HCT116 (cell line): ENCODE data around the gene SNHG17. TPM values are rescaled to one million over a fixed set of nuclear protein-coding genes. Genes with fewer than 3 reads are reported as not detected.
A peak's percentile ranks its signal among the peaks of the same experiment; 100 is the strongest.

Experiments used
- ATAC-seq: fragments of 200-7000 bp; cut with Tn5 transposase; 2 replicates; pipeline ENCODE4 v1.9.1; 2020; ENCODE audit warnings: mild to moderate bottlenecking, moderate library complexity
- BruUV-seq: library from RNA; stranded (reverse); fragments of 400-500 nt; replicated peaks from 2 replicates; lab custom pipeline; 2021; lab: Mats Ljungman, UMichigan
- CTCF ChIA-PET: fragments of 300-600 bp; sonication (Branson Sonifier 250); formaldehyde crosslinking; loops from one replicate; lab custom pipeline; 2021; ENCODE audit warnings: antibody characterized with exemption; lab: Charles Lee
- POLR2A ChIA-PET: fragments of 300-600, 350-600 bp; sonication (Branson Sonifier 250); formaldehyde crosslinking; loops from one replicate; lab custom pipeline; 2021; ENCODE audit warnings: antibody characterized with exemption; lab: Charles Lee
- RAD21 ChIA-PET, 2 experiments: fragments of 300-600 bp; sonication (Branson Sonifier 250); formaldehyde crosslinking; loops; one replicate each; lab custom pipeline; 2023; ENCODE audit warnings: low total read pairs in 2 of 2; ENCODE audit not compliant: uncharacterized antibody in 2 of 2, unreplicated experiment in 2 of 2, low non-redundant PET in 1 of 2; lab: Charles Lee
- DNase-seq: peaks from one replicate; pipeline ENCODE4 v3.0.0-alpha.2; 2010; ENCODE audit warnings: low read depth, low spot score
- H2AFZ ChIP-seq: fragments of 200-600 bp; shearing (Covaris generic), sonication (generic); 2 replicates; pipeline ENCODE4 v1.6.1; 2017; ENCODE audit warnings: low read depth, mixed run types, mixed read lengths, antibody characterized with exemption, low read length; ENCODE audit not compliant: poor library complexity, severe bottlenecking
- H3K27ac ChIP-seq: 2 replicates; pipeline ENCODE4 v1.5.1; 2012; ENCODE audit warnings: low read depth, low read length
- H3K27me3 ChIP-seq: fragments of 200-600 bp; sonication (generic); 2 replicates; pipeline ENCODE4 v1.6.1; 2016; ENCODE audit warnings: mixed run types, low read length, mixed read lengths; ENCODE audit not compliant: insufficient read depth
- H3K36me3 ChIP-seq, 2 experiments: fragments of 200-500 bp in 1 of 2; fragments of 200-600 bp in 1 of 2; sonication (Bioruptor generic) in 1 of 2; sonication (generic) in 1 of 2; 2 replicates each; pipeline versions ENCODE4 v1.5.1 to v1.6.1; 2014 to 2016; ENCODE audit warnings: low read length in 2 of 2, inconsistent platforms in 1 of 2, mixed read lengths in 1 of 2, mixed run types in 1 of 2; ENCODE audit not compliant: insufficient read depth in 2 of 2, control insufficient read depth in 1 of 2
- H3K4me1 ChIP-seq, 2 experiments: fragments of 200-600 bp in 1 of 2; sonication (generic) in 1 of 2; 2 replicates each; pipeline versions ENCODE4 v1.5.1 to v1.6.1; 2012 to 2017; ENCODE audit warnings: low read length in 2 of 2, inconsistent platforms in 1 of 2, mild to moderate bottlenecking in 1 of 2, mixed read lengths in 1 of 2, mixed run types in 1 of 2, moderate library complexity in 1 of 2; ENCODE audit not compliant: insufficient read depth in 2 of 2, control insufficient read depth in 1 of 2
- H3K4me2 ChIP-seq: fragments of 200-600 bp; sonication (generic); 2 replicates; pipeline ENCODE4 v1.6.1; 2017; ENCODE audit warnings: mixed run types, low read length, mixed read lengths
- H3K4me3 ChIP-seq, 2 experiments: fragments of 200-600 bp in 1 of 2; sonication (generic) in 1 of 2; replicated peaks in 1 of 2; 2 replicates each; pipeline ENCODE4 v1.5.1; 2011 to 2016; ENCODE audit warnings: low read length in 2 of 2, control low read depth in 1 of 2, low read depth in 1 of 2, mild to moderate bottlenecking in 1 of 2, mixed read lengths in 1 of 2, mixed run types in 1 of 2
- H3K79me2 ChIP-seq: fragments of 200-600 bp; sonication (generic); 2 replicates; pipeline ENCODE4 v1.6.1; 2017; ENCODE audit warnings: mild to moderate bottlenecking, mixed run types, low read length, moderate library complexity, mixed read lengths; ENCODE audit not compliant: insufficient read depth
- H3K9ac ChIP-seq: fragments of 200-600 bp; sonication (generic); 2 replicates; pipeline ENCODE4 v1.6.1; 2016; ENCODE audit warnings: low read length, mixed read lengths
- H3K9me2 ChIP-seq: fragments of 200-600 bp; sonication (generic), shearing (Covaris generic); 2 replicates; pipeline ENCODE4 v1.6.1; 2017; ENCODE audit warnings: mixed run types, mild to moderate bottlenecking, moderate library complexity; ENCODE audit not compliant: insufficient read depth
- H3K9me3 ChIP-seq, 2 experiments: fragments of 200-500 bp in 1 of 2; fragments of 200-600 bp in 1 of 2; sonication (Bioruptor generic) in 1 of 2; sonication (generic) in 1 of 2; 2 replicates each; pipeline ENCODE4 v1.6.1; 2014 to 2017; ENCODE audit warnings: low read length in 2 of 2, mixed read lengths in 2 of 2, inconsistent platforms in 1 of 2, low read depth in 1 of 2, mild to moderate bottlenecking in 1 of 2, mixed run types in 1 of 2, moderate library complexity in 1 of 2; ENCODE audit not compliant: control insufficient read depth in 1 of 2, insufficient read depth in 1 of 2
- H4K20me1 ChIP-seq: fragments of 200-600 bp; sonication (generic), shearing (Covaris generic); 2 replicates; pipeline ENCODE4 v1.6.1; 2017; ENCODE audit warnings: mixed run types, mild to moderate bottlenecking, moderate library complexity; ENCODE audit not compliant: insufficient read depth
- CBX3 ChIP-seq: IDR thresholded peaks from 2 replicates; pipeline ENCODE4 v1.6.1; 2012; ENCODE audit warnings: low read depth
- CEBPB ChIP-seq: IDR thresholded peaks from 2 replicates; pipeline ENCODE4 v1.6.1; 2012; ENCODE audit warnings: low read depth
- CTCF ChIP-seq, 3 experiments: fragments of 200-600 bp in 1 of 3; sonication (generic) in 1 of 3; IDR thresholded peaks in 2 of 3; conservative IDR thresholded peaks in 1 of 3; 2 replicates each; pipeline ENCODE4 v1.5.1; 2012 to 2017; ENCODE audit warnings: low read depth in 2 of 3, low read length in 2 of 3, antibody characterized with exemption in 1 of 3, borderline replicate concordance in 1 of 3, control low read depth in 1 of 3, mild to moderate bottlenecking in 1 of 3, mixed read lengths in 1 of 3, mixed run types in 1 of 3, moderate library complexity in 1 of 3; ENCODE audit not compliant: insufficient read depth in 1 of 3
- EGR1 ChIP-seq: IDR thresholded peaks from 2 replicates; pipeline ENCODE4 v1.6.1; 2012; ENCODE audit warnings: low read depth
- ELF1 ChIP-seq: IDR thresholded peaks from 2 replicates; pipeline ENCODE4 v1.6.1; 2012; ENCODE audit warnings: low read depth, borderline replicate concordance
- EZH2phosphoT487 ChIP-seq: fragments of 200-600 bp; IDR thresholded peaks from 2 replicates; pipeline ENCODE4 v1.6.1; 2018; ENCODE audit warnings: antibody characterized with exemption, borderline replicate concordance
- FOSL1 ChIP-seq: IDR thresholded peaks from 2 replicates; pipeline ENCODE4 v1.6.1; 2012; ENCODE audit warnings: low read depth
- JUND ChIP-seq: IDR thresholded peaks from 2 replicates; pipeline ENCODE4 v1.6.1; 2012
- MAX ChIP-seq: IDR thresholded peaks from 2 replicates; pipeline ENCODE4 v1.6.1; 2012
- POLR2A ChIP-seq: IDR thresholded peaks from 2 replicates; pipeline ENCODE4 v1.7.0; 2011; ENCODE audit warnings: borderline replicate concordance; ENCODE audit not compliant: insufficient read depth, insufficient read length; ENCODE audit errors: extremely low read depth
- POLR2AphosphoS5 ChIP-seq: IDR thresholded peaks from 2 replicates; pipeline ENCODE4 v1.6.1; 2011; ENCODE audit warnings: mild to moderate bottlenecking, low read depth, low read length, moderate library complexity
- RAD21 ChIP-seq: IDR thresholded peaks from 2 replicates; pipeline ENCODE4 v1.6.1; 2012; ENCODE audit warnings: low read depth, mild to moderate bottlenecking
- REST ChIP-seq: IDR thresholded peaks from 2 replicates; pipeline ENCODE4 v1.6.1; 2012; ENCODE audit warnings: low read depth
- SIN3A ChIP-seq: IDR thresholded peaks from 2 replicates; pipeline ENCODE4 v1.6.1; 2012; ENCODE audit warnings: low read depth
- SRF ChIP-seq: IDR thresholded peaks from 2 replicates; pipeline ENCODE4 v1.6.1; 2012; ENCODE audit warnings: low read depth
- TCF7L2 ChIP-seq: IDR thresholded peaks from 2 replicates; pipeline ENCODE4 v1.7.0; 2011; ENCODE audit warnings: borderline replicate concordance, inconsistent platforms; ENCODE audit not compliant: insufficient read depth, insufficient read length; ENCODE audit errors: extremely low read depth
- YY1 ChIP-seq: IDR thresholded peaks from 2 replicates; pipeline ENCODE4 v1.6.1; 2011; ENCODE audit warnings: low read length, low read depth, moderate library complexity, mild to moderate bottlenecking; ENCODE audit not compliant: insufficient replicate concordance; ENCODE audit errors: extremely low read depth
- ZBTB33 ChIP-seq: IDR thresholded peaks from 2 replicates; pipeline ENCODE4 v1.6.1; 2011; ENCODE audit warnings: mild to moderate bottlenecking, low read length, moderate library complexity; ENCODE audit not compliant: insufficient replicate concordance; ENCODE audit errors: extremely low read depth
- ZFX ChIP-seq: fragments of 450-650 bp; IDR thresholded peaks from 2 replicates; pipeline ENCODE4 v1.6.1; 2017
- ZNF274 ChIP-seq: fragments of 200-500 bp; sonication (Bioruptor generic); IDR thresholded peaks from 2 replicates; pipeline ENCODE4 v1.6.1; 2014; ENCODE audit warnings: mild to moderate bottlenecking, low read depth, low read length, inconsistent platforms
- intact Hi-C: fragments of 100-400 bp; cut with micrococcal nuclease; formaldehyde crosslinking; loops from 2 replicates; pipeline ENCODE4 v1.10.0; 2022
- total RNA-seq: library from RNA; stranded (reverse); gene quantifications from one replicate; pipeline ENCODE4 v1.2.1, GENCODE V29; 2021; ENCODE audit not compliant: unreplicated experiment

SNHG17 gene
- total RNA-seq, 1 experiment from 2014 or later: 65.7 TPM

- H3K27ac ChIP-seq: no peak overlapping the region
- peaks cover 0 to 7% of the 10 kb centered on the region in 2 experiments; a peak in 1 of 4 replicates for H3K36me3 ChIP-seq
- ChIA-PET POLR2A (interaction anchor here (3.7 kb wide), 1 partner anchor 13 kb away, joined by 27 read pairs; the partner anchor contains the start of gene SNHG17), CTCF (interaction anchor here (1.6 kb wide), 1 partner anchor 10 kb away, joined by 3 read pairs; no protein-coding TSS in a partner anchor), RAD21 (no interaction called here)
- peaks cover 5 to 46% of the 10 kb centered on the region in 2 experiments; a peak in 3 of 4 replicates for H3K4me1 ChIP-seq
- no peak for TF ChIP-seq POLR2A
- no peak for TF ChIP-seq MAX
- TF ChIP-seq ZBTB33: no peak
- TF ChIP-seq CTCF (IDR thresholded peaks at IDR 0.05 in 2 of 3, conservative IDR thresholded peaks at IDR 0.05 in 1 of 3; ENCODE audit: borderline replicate concordance in 1 of 3, insufficient read depth in 1 of 3, low read depth in 2 of 3, low read length in 2 of 3): no peak
- TF ChIP-seq REST: no peak
- no peak for TF ChIP-seq EZH2phosphoT487
- TF ChIP-seq CEBPB: no peak
- TF ChIP-seq ZFX: no peak
- no peak for TF ChIP-seq JUND
- no peak for TF ChIP-seq ZNF274
- no peak for TF ChIP-seq POLR2AphosphoS5
- TF ChIP-seq ELF1: no peak
- TF ChIP-seq FOSL1: no peak
- no peak for TF ChIP-seq EGR1
- no peak for TF ChIP-seq RAD21
- no peak for TF ChIP-seq SRF
- TF ChIP-seq YY1: no peak
- no peak for TF ChIP-seq TCF7L2
- no peak for TF ChIP-seq SIN3A
- TF ChIP-seq CBX3: no peak
- H3K27me3 ChIP-seq: no peaks in the 10 kb centered on the region
- ATAC-seq: no peak
- BruUV-seq: no TSS peak
- DNase-seq: no peak
- no peaks in the 10 kb centered on the region for H3K9me3 ChIP-seq
- intact Hi-C loops: no loop called here
- H3K9me2 ChIP-seq: no peaks in the 10 kb centered on the region
- peak overlapping the region in 1 of 2 experiments; percentile 97; a peak in 2 of 4 replicates for H3K4me3 ChIP-seq
- H4K20me1 ChIP-seq: no peaks in the 10 kb centered on the region
- H3K9ac ChIP-seq: no peak overlapping the region
- H3K4me2 ChIP-seq: peak overlapping the region; percentile 94
- no peak overlapping the region for H2AFZ ChIP-seq
- H3K79me2 ChIP-seq: peaks cover 7% of the 10 kb centered on the region
These were observed 13.0 kb upstream of the SNHG17 start for GRCh38 chr20:38447931-38448675.
